Measurements from ENCODE around the gene CCK. TPM values are rescaled to one million over a fixed set of nuclear protein-coding genes. Genes with fewer than 3 reads are reported as not detected.

The CCK gene
- total RNA-seq, 1 experiment from 2014 or later = not detected

DNA sequence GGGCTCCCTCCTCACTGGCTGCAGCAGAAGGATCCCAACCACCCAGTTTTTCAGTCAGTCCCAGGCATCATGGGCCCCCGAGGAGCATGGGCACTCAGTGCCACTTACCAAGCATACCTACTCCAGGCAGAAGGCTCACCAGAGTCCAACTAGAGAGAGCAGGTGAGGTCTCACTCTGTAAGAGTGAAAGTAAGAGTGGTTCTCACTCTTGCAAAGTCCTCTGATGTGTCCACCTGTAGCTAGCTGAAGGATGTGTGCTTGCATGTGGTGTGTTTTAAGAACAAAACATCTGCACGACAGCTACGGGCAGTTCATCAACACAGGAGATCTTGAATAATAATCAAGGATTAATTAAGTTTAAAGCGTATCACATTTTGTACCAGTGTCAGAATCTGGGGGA, 49.7 kb downstream of the CCK start:
- ChIA-PET CTCF (no interaction called here), POLR2A (ENCODE audit: unreplicated experiment) (no interaction called here)
- H3K36me3 ChIP-seq (ENCODE audit: low read depth, low read length) = no peaks in the 10 kb centered on the region
- no peak overlapping the region for H3K4me3 ChIP-seq (ENCODE audit: low read length)
- no peak overlapping the region for H2AFZ ChIP-seq (ENCODE audit: low read length)
- H3K79me2 ChIP-seq (ENCODE audit: low read length) = no peaks in the 10 kb centered on the region
- H4K20me1 ChIP-seq (ENCODE audit: low read length) = no peaks in the 10 kb centered on the region
- no peaks in the 10 kb centered on the region for H3F3A ChIP-seq (ENCODE audit: low read length, unreplicated experiment)
- H3K9me3 ChIP-seq (ENCODE audit: low read length) = no peaks in the 10 kb centered on the region
- no peak for TF ChIP-seq EZH2phosphoT487 (IDR thresholded peaks at IDR 0.05; ENCODE audit: borderline replicate concordance, low read length)
- TF ChIP-seq EZH2 (IDR thresholded peaks at IDR 0.05; ENCODE audit: low read length, unreplicated experiment) = no peak
- TF ChIP-seq, protein P1, sequence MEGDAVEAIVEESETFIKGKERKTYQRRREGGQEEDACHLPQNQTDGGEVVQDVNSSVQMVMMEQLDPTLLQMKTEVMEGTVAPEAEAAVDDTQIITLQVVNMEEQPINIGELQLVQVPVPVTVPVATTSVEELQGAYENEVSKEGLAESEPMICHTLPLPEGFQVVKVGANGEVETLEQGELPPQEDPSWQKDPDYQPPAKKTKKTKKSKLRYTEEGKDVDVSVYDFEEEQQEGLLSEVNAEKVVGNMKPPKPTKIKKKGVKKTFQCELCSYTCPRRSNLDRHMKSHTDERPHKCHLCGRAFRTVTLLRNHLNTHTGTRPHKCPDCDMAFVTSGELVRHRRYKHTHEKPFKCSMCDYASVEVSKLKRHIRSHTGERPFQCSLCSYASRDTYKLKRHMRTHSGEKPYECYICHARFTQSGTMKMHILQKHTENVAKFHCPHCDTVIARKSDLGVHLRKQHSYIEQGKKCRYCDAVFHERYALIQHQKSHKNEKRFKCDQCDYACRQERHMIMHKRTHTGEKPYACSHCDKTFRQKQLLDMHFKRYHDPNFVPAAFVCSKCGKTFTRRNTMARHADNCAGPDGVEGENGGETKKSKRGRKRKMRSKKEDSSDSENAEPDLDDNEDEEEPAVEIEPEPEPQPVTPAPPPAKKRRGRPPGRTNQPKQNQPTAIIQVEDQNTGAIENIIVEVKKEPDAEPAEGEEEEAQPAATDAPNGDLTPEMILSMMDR (conservative IDR thresholded peaks at IDR 0.05; ENCODE audit: low read depth, low read length) = no peak
- DNase-seq = no peak
- H3K9me2 ChIP-seq (replicated peaks; ENCODE audit: low read length) = no peaks in the 10 kb centered on the region
- H3K27me3 ChIP-seq (ENCODE audit: low read length) = no peaks in the 10 kb centered on the region
- no peak for ATAC-seq
- H3K4me1 ChIP-seq (ENCODE audit: insufficient read depth, low read length) = peaks cover 15% of the 10 kb centered on the region; the same call in 1 of the 2 replicates
- H3K9ac ChIP-seq (ENCODE audit: low read length) = no peak overlapping the region
- H3K4me2 ChIP-seq (ENCODE audit: low read length) = no peak overlapping the region
- intact Hi-C loops (cut with micrococcal nuclease) = no loop called here
- no peak overlapping the region for H3K27ac ChIP-seq (ENCODE audit: low read length)
- no TSS peak for BruUV-seq (replicated peaks)

DNA sequence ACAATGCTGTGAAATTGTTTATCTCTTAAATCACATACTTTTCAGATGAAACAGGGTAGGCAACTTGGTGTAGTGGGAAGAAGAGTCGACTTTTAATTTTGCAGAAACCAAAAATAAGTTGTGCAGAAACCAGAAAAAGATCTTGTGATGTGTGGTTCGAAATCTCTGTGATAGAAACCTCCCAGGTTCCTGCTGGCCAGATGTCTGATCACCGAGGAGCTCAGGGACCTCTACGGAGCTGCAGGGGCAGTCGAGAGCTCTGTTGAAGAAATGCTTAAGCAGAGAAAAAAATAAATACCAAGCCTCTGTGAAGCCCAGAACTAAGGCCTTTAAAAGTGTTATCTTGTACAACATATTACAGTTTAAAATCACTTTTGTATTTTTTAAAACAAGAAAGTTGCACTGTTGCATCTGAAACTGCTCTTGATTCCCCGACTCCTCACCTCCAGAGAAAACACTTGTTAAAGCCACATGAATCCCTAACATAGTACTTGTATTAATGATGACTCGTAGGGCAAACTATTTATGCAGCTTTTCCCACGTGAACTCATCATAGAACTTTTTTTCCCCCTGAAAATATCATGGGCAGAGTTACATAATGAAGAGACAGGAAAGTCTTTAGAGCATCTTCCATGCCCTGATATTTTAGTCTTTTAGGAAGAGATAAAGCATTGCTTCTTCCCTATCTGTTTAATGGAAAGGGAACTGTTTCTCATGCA, 51.3 kb downstream of the CCK start:
- BruUV-seq (replicated peaks) = no TSS peak
- Histone ChIP-seq H3F3A (ENCODE audit: low read length, unreplicated experiment) (no peaks in the 10 kb centered on the region), H3K4me3 (ENCODE audit: low read length) (no peak overlapping the region), H4K20me1 (ENCODE audit: low read length) (no peaks in the 10 kb centered on the region), H3K27ac (ENCODE audit: low read length) (no peak overlapping the region), H3K27me3 (ENCODE audit: low read length) (no peaks in the 10 kb centered on the region), H3K9me3 (ENCODE audit: low read length) (no peaks in the 10 kb centered on the region), H3K9me2 (replicated peaks; ENCODE audit: low read length) (no peaks in the 10 kb centered on the region), H3K4me2 (ENCODE audit: low read length) (no peak overlapping the region), H3K36me3 (ENCODE audit: low read depth, low read length) (no peaks in the 10 kb centered on the region), H2AFZ (ENCODE audit: low read length) (no peak overlapping the region), H3K9ac (ENCODE audit: low read length) (no peak overlapping the region), H3K79me2 (ENCODE audit: low read length) (no peaks in the 10 kb centered on the region), H3K4me1 (ENCODE audit: insufficient read depth, low read length) (peaks cover 15% of the 10 kb centered on the region; the same call in 1 of the 2 replicates)
- DNase-seq (peak; percentile 44), ATAC-seq (peak; percentile 71)
- POLR2A ChIA-PET (ENCODE audit: unreplicated experiment) = no interaction called here
- intact Hi-C loops (cut with micrococcal nuclease) = no loop called here
- TF ChIP-seq EZH2phosphoT487 (IDR thresholded peaks at IDR 0.05; ENCODE audit: borderline replicate concordance, low read length) (no peak), EZH2 (IDR thresholded peaks at IDR 0.05; ENCODE audit: low read length, unreplicated experiment) (no peak)
- TF ChIP-seq, protein P1 (conservative IDR thresholded peaks at IDR 0.05; ENCODE audit: low read depth, low read length) = no peak
- CTCF ChIA-PET = interaction anchor here (0.7 to 1.1 kb wide), 2 partner anchors 15 to 23 kb away, joined by 3 to 4 read pairs; no protein-coding TSS in a partner anchor

DNA sequence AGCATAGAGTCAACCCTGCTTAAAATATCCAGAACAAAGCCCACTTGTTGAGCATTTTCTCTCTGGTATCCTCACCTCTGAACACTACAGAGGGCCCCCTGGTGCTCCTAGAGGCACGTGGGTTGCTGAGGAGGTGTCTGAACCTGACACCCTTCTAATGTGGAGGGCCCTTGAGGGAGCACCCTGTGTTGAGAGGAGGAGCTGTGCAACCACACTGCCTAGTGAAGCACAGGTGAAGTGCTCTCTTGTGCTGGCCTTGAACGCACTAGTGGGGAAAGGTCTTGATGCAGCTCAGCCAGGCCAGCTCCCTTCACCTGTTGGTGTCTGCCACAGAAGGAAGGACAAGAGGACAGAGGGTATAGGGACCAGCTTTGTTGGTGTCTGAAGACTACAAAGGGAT, 51.9 kb downstream of the CCK start:
- DNase-seq (no peak), ATAC-seq (no peak; the same call in 1 of the 2 replicates)
- no TSS peak for BruUV-seq (replicated peaks)
- CTCF ChIA-PET = interaction anchor here (1.1 kb wide), 1 partner anchor 23 kb away, joined by 4 read pairs; no protein-coding TSS in a partner anchor
- Histone ChIP-seq H3K9ac (ENCODE audit: low read length) (no peak overlapping the region), H3K4me1 (ENCODE audit: insufficient read depth, low read length) (peaks cover 15% of the 10 kb centered on the region; the same call in 1 of the 2 replicates), H3K27ac (ENCODE audit: low read length) (no peak overlapping the region), H3K9me3 (ENCODE audit: low read length) (no peaks in the 10 kb centered on the region), H3K9me2 (replicated peaks; ENCODE audit: low read length) (no peaks in the 10 kb centered on the region), H3F3A (ENCODE audit: low read length, unreplicated experiment) (no peaks in the 10 kb centered on the region), H2AFZ (ENCODE audit: low read length) (no peak overlapping the region), H3K4me3 (ENCODE audit: low read length) (no peak overlapping the region), H3K4me2 (ENCODE audit: low read length) (no peak overlapping the region), H4K20me1 (ENCODE audit: low read length) (no peaks in the 10 kb centered on the region), H3K27me3 (ENCODE audit: low read length) (no peaks in the 10 kb centered on the region), H3K36me3 (ENCODE audit: low read depth, low read length) (no peaks in the 10 kb centered on the region), H3K79me2 (ENCODE audit: low read length) (no peaks in the 10 kb centered on the region)
- intact Hi-C loops (cut with micrococcal nuclease) = no loop called here
- POLR2A ChIA-PET (ENCODE audit: unreplicated experiment) = no interaction called here
- TF ChIP-seq EZH2 (IDR thresholded peaks at IDR 0.05; ENCODE audit: low read length, unreplicated experiment) (no peak), EZH2phosphoT487 (IDR thresholded peaks at IDR 0.05; ENCODE audit: borderline replicate concordance, low read length) (no peak)
- TF ChIP-seq, protein P1 (conservative IDR thresholded peaks at IDR 0.05; ENCODE audit: low read depth, low read length) = no peak
